GM12873 (cell line): Measurements from ENCODE around the gene SCT.
A peak's percentile ranks its signal among the peaks of the same experiment; 100 is the strongest.

ENCODE experiments used
- CTCF ChIP-seq: IDR thresholded peaks from 2 replicates; pipeline ENCODE4 v1.5.1; 2012; ENCODE audit warnings: low read depth, mild to moderate bottlenecking, moderate library complexity, low read length, control low read depth; ENCODE audit not compliant: insufficient read depth; ENCODE audit errors: missing control alignments

SCT gene

GRCh38 chr11:626475-627307 is at the start of gene SCT:
Gene SCT, minus strand, starts transcription at chr11:627181. Its CDS starts 38 bp downstream, at chr11:627143.
- no peak for TF ChIP-seq CTCF

- TF ChIP-seq CTCF = no peak
Measured at GRCh38 chr11:674406-674805, 47.4 kb upstream of the SCT start.

GRCh38 chr11:673866-674265 is 46.9 kb upstream of the SCT start:
- TF ChIP-seq CTCF = no peak

GRCh38 chr11:665704-666281 is 38.8 kb upstream of the SCT start:
- TF ChIP-seq CTCF = no peak

GRCh38 chr11:665062-665703 is 38.2 kb upstream of the SCT start:
- TF ChIP-seq CTCF = no peak

- TF ChIP-seq CTCF = peak; percentile 94
Measured at GRCh38 chr11:662689-663274, 35.8 kb upstream of the SCT start.

- no peak for TF ChIP-seq CTCF
Measured at GRCh38 chr11:660681-661444, 33.9 kb upstream of the SCT start.
